ENCODE data around the gene BAG1. TPM values are rescaled to one million over a fixed set of nuclear protein-coding genes. Genes with fewer than 3 reads are reported as not detected.

The BAG1 gene
- total RNA-seq, 3 donors from 2014 or later: 34.7 to 54.7 (median 44.9) TPM

GRCh38 chr9:33223696-33224095 lies 40.8 kb downstream of the BAG1 start:
- intact Hi-C loops (cut with DNase I; ENCODE audit: low total_unique reads): no loop called here
- Histone ChIP-seq H3K4me3 (no peak overlapping the region), H3K36me3 (no peaks in the 10 kb centered on the region), H3K4me1 (no peaks in the 10 kb centered on the region), H3K27ac (no peak overlapping the region), H3K9me3 (no peaks in the 10 kb centered on the region), H3K27me3 (no peaks in the 10 kb centered on the region)
- no peak for DNase-seq (ENCODE audit: low spot score in 2 of 2)
- TF ChIP-seq POLR2A (IDR thresholded peaks at IDR 0.05): no peak
- no peak for TF ChIP-seq CTCF (IDR thresholded peaks at IDR 0.05)
- no peak for TF ChIP-seq POLR2AphosphoS5 (IDR thresholded peaks at IDR 0.05)

GRCh38 chr9:33222031-33222430 lies 42.5 kb downstream of the BAG1 start:
- no peak overlapping the region for H3K27ac ChIP-seq
- intact Hi-C loops (cut with DNase I; ENCODE audit: low total_unique reads): no loop called here
- DNase-seq (ENCODE audit: low spot score in 2 of 2): no peak

GRCh38 chr9:33221568-33221884 lies 43.0 kb downstream of the BAG1 start:
- Histone ChIP-seq H3K36me3 (no peaks in the 10 kb centered on the region), H3K27me3 (no peaks in the 10 kb centered on the region), H3K4me3 (no peak overlapping the region), H3K27ac (no peak overlapping the region), H3K4me1 (no peaks in the 10 kb centered on the region), H3K9me3 (no peaks in the 10 kb centered on the region)
- no peak for TF ChIP-seq POLR2AphosphoS5 (IDR thresholded peaks at IDR 0.05)
- TF ChIP-seq POLR2A (IDR thresholded peaks at IDR 0.05): no peak
- TF ChIP-seq CTCF (IDR thresholded peaks at IDR 0.05): no peak
- intact Hi-C loops (cut with DNase I; ENCODE audit: low total_unique reads): no loop called here
- no peak for DNase-seq (ENCODE audit: low spot score in 2 of 2)

More at GRCh38 chr9:33222031-33222430, 42.5 kb downstream of the BAG1 start:
- Histone ChIP-seq H3K9me3 (no peaks in the 10 kb centered on the region), H3K4me3 (no peak overlapping the region), H3K27me3 (no peaks in the 10 kb centered on the region), H3K4me1 (no peaks in the 10 kb centered on the region), H3K36me3 (no peaks in the 10 kb centered on the region)
- TF ChIP-seq POLR2A (IDR thresholded peaks at IDR 0.05) (no peak), CTCF (IDR thresholded peaks at IDR 0.05) (no peak), POLR2AphosphoS5 (IDR thresholded peaks at IDR 0.05) (no peak)

GRCh38 chr9:33220681-33221567 lies 43.6 kb downstream of the BAG1 start:
- H3K9me3 ChIP-seq: no peaks in the 10 kb centered on the region
- H3K36me3 ChIP-seq: no peaks in the 10 kb centered on the region
- no peaks in the 10 kb centered on the region for H3K4me1 ChIP-seq
- H3K27me3 ChIP-seq: no peaks in the 10 kb centered on the region
- intact Hi-C loops (cut with DNase I; ENCODE audit: low total_unique reads): no loop called here
- H3K27ac ChIP-seq: no peak overlapping the region
- H3K4me3 ChIP-seq: no peak overlapping the region
- no peak for DNase-seq (ENCODE audit: low spot score in 2 of 2)
- no peak for TF ChIP-seq POLR2A (IDR thresholded peaks at IDR 0.05)
- no peak for TF ChIP-seq CTCF (IDR thresholded peaks at IDR 0.05)
- TF ChIP-seq POLR2AphosphoS5 (IDR thresholded peaks at IDR 0.05): no peak

GRCh38 chr9:33211695-33212393 lies 52.7 kb downstream of the BAG1 start:
- no peak for TF ChIP-seq POLR2A (IDR thresholded peaks at IDR 0.05)
- TF ChIP-seq POLR2AphosphoS5 (IDR thresholded peaks at IDR 0.05): no peak
- TF ChIP-seq CTCF (IDR thresholded peaks at IDR 0.05): no peak
- Histone ChIP-seq H3K4me1 (no peaks in the 10 kb centered on the region), H3K27ac (no peak overlapping the region), H3K4me3 (no peak overlapping the region), H3K36me3 (no peaks in the 10 kb centered on the region), H3K9me3 (no peaks in the 10 kb centered on the region), H3K27me3 (no peaks in the 10 kb centered on the region)
- intact Hi-C loops (cut with DNase I; ENCODE audit: low total_unique reads): no loop called here
- DNase-seq (ENCODE audit: low spot score in 2 of 2): no peak
